ENCODE results near the gene TRAF4.
"Not testable (repeated sequence)": the region's sequence is repeated elsewhere in the genome, so short reads cannot be mapped to it uniquely, and the experiment has no call there.

Gene TRAF4

DNA sequence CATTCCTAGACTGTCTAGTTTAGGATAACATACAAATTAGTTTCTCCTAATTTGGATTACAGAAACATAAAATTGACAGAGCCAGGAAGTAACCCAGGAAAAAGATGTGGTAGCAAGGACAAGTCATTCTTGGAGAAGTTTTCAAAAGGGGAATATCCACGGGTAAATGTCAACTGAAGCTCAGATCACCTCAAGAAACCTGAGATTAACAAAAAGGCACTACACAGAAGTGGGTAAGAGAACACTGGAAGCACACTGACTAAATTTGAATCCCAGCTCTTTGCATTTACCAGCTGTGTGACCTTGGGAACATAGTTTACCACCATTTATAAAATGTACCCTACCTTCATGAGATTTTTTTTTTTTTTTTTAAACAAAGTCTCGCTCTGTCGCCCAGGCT lies 39.4 kb downstream of the TRAF4 start:
- no peak for DNase-seq (ENCODE audit: low read depth)

DNA sequence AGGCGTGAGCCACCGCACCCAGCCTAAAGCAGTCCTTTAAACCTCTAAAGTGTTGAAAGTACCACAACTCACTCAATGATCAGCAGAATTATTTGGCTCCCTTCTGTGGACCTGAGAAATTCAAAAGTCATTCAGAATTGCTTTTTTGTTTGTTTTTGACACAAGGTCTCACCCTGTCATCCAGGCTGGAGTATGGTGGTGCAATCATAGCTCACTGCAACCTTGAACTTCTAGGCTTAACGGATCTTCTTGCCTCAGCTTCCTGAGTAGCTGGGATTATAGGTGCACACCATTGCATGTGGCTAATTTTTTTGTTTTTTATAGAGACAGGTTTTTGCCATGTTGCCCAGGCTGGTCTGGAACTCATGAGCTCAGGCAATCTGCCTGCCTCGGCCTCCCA lies 44.3 kb downstream of the TRAF4 start:
- DNase-seq (ENCODE audit: low read depth) = no peak

- DNase-seq (ENCODE audit: low read depth) = no peak
These were observed 49.3 kb downstream of the TRAF4 start for GRCh38 chr17:28792877-28793661.

DNA sequence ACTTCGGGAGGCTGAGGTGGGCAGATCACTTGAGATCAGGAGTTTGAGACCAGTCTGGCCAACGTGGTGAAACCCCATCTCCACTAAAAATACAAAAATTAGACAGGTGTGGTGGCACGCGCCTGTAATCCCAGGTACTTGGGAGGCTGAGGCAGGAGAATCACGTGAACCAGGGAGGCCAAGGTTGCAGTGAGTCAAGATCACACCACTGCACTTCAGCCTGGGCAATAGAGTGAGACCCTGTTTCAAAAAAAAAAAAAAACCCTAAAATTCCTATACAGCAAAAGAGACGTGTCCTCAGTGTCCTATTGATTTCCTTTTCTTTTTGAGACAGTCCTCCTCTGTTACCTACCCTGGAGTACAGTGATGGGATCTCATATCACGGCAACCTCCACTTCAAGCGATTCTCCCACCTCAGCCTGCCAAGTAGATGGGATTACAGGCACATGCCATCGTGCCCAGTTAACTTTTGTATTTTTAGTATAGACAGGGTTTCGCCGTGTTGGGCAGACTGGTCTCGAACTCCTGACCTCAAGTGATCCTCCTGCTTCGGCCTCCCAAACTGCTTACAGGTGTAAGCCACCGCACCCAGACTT lies 51.1 kb downstream of the TRAF4 start:
- not testable (repeated sequence) for DNase-seq (ENCODE audit: low read depth)

GRCh38 chr17:28796062-28796461 lies 52.3 kb downstream of the TRAF4 start:
- no peak for DNase-seq (ENCODE audit: low read depth)

Measured in stimulated activated CD8-positive, alpha-beta memory T cell treated with anti-CD3 and anti-CD28 coated beads, Interleukin-7, amount 100 ng/mL, for 24 hours (primary cell).